TTC549 (cell line): ENCODE results near the gene UBAP2.
"Not testable (repeated sequence)": the region's sequence is repeated elsewhere in the genome, so short reads cannot be mapped to it uniquely, and the experiment has no call there.

Experiments
- FAIRE-seq: peaks from 2 replicates; lab custom pipeline; 2012; peaks lifted over from hg19 to GRCh38; lab: Jason Lieb, UNC

The UBAP2 gene

DNA sequence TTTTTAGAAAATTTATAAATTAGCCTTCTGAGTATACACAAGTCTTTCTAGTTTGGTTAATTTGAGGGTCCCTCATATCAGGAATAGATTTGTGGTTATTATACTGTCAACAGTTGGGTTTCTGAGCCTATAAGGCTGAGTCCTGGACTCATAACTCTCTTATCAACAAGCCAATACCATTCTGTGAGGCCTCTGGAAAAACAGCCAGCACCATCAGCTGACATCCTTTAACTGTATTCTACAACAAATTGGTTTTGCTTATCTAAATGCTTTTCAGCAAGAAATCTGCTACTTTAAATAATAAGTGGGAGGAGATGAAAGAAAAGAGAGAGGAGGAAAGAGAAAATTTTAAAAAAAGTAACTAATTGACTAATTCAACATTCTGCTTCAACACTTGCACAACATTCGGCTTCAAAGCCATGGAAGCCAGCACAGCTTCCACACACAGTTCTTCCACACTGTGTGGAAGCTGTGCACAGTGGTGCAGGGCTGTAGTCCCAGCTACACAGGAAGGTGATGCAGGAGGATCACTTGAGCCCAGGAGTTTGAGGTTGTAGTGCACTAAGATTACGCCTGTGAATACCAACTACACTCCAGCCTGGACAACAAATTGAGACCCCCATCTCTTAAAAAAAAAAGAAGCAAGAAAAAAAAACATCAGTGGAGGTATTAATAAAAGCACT, 84.5 kb downstream of the UBAP2 start:
- FAIRE-seq: no peak

DNA sequence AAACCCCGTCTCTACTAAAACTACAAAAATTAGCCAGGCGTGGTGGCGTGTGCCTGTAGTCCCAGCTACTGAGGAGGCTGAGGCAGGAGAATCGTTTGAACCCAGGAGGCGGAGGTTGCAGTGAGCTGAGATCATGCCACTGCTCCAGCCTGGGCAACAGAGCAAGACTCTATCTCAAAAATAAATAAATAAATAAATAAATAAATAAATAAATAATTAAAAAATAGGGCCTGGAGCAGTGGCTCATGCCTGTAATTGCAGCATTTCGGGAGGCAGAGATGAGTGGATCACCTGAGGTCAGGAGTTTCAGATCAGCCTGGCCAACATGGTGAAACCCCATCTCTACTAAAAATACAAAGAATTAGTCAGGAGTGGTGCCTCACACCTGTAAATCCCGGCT, 86.2 kb downstream of the UBAP2 start:
- FAIRE-seq: not testable (repeated sequence)

DNA sequence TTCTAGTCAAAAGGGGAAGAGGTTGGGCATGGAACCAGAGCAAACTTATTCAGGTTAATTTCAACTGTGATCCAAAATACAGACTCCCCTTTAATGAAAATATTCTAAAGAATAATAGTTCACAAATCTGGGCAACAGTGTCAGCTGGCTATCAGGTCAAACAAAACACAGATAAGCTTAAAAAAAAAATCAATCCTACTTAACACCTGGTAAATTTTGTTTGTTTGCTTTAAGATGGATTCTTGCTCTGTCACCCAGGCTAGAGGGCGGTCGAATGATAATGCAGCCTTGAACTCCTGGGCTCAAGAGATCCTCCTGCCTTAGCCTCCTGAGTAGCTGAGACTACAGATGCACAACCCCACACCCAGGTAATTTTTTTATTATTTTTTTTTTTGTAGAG, 89.0 kb downstream of the UBAP2 start:
- no peak for FAIRE-seq

DNA sequence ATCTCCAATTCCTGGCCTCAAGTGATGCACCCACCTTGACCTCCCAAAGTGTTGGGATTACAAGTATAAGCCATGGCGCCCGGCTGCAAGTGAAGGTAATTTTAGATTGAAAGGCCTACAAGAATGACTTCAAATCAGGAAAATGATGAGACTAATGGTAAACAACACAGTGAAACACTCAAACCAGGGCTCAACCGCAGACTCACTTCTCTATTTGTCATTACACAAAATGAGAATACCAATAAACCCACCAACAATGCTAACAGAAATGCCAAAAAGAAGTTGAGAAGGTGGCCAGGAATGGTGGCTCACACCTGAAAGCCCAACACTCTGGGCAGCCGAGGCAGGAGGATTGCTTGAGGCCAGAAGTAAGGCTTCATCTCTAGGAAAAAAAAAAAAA, 92.1 kb downstream of the UBAP2 start:
- no peak for FAIRE-seq

DNA sequence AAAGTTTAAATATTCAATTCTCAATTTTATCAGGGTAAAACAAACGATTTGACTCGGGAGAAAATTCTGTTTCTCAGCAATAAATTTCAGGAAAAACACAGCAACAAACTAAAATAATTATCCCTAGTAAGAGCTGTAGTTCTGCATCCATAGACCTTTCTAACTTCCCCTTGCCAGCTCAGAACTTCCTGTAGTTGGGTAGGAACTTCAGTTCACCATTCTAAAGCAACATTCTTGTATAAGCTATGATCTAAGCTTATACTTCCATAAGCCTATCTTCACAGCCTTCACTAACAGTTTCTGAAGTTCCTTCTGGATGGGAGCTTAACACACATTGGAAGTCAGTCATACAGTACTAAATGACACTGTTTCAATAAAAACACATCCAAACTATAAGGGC, 96.6 kb downstream of the UBAP2 start:
- FAIRE-seq: no peak

DNA sequence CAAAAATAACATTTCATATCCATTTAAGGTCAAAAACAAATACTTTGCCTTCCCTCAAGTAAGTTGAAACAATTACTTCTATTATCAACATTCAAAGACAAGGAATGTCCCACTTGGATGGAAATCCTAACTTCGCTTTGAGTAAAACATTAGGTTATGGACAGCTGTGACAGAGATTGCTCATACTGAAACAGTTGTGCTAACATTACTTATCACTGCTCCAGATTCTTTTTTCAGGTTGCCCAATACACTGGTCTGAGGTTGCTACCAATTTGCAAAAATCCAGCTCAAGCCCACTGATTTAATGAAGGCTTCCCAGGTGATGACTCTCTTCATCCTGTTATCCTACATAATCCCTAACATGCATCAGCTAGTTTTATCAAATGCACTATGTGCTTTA, 98.3 kb downstream of the UBAP2 start:
- no peak for FAIRE-seq

DNA sequence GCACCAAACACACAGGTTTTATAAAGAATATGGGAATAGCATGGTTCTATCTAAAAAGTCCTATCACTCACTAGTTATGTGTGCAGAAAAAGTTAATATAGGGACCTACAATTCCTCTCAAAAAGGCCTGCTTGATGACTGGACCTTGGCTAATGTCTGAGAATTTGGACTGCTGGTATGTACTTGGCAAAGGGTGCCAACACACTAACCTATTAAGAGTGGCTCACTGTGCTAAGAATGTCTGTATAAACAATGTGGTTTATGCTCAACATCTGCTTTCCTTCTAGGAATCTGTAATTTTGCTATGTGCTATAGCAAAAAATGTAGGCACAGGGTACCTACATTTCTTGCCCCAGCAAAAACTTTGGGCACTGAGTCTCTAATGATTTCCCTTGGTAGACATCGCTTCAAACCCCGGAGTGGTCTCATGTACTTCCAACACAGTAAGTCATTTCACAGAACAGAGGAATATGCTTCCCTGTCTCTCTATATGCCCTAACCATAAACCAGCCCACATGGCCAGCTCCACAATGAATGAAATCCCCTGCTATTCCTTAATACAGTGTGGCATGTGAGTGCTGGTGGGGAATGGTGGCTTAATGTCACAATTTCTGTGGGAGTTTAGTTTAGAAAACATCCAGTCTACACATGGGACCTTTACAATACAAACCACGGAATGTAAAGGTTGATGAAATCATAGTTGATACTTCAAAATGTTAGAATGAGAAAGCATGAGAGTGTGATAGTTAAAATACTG, 101.7 kb downstream of the UBAP2 start:
- FAIRE-seq: no peak

DNA sequence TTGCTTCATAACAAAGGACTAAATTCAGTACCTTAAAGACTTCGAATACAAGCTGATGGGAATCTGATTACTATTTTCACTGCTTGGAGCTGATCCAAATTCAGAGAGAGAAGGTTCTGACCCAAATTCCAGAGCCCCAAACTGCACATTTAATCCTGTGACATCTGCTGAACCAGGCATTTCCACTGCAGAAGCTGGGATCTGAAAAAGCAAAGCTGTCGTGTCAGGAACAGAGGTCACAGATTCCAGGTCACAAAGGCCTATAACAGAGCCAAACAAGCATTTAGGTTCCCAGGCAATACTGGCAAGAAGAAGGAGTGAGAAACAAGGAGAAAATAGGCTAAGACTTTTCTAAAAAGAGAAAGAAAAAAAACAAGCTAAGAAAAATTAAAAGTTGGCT, 105.3 kb downstream of the UBAP2 start:
- no peak for FAIRE-seq

DNA sequence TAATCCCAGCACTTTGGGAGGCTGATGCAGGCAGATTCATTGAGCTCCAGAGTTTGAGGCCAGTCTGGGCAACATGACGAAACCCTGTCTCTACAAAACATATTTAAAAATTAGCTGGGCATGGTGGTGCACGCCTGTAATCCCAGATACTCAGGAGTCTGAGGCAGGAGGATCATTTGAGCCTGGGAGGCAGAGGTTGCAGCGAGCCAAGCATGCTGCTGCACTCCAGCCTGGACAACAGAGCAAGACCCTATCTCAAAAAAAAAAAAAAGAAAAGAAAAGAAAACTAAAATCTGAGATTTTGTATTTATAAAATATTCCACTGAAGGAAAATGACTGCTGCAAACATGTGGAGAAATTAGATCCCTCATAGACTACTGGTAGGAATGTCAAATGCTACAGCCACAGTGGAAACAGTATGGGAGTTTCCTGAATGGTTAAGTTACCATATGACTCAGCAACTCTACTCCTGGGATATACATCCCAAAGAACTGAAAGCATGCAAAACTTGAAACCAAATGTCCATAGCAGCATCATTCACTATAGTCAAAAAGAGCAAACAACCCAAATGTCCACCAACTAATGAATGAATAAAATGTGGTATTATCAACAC, 106.1 kb downstream of the UBAP2 start:
- no peak for FAIRE-seq

DNA sequence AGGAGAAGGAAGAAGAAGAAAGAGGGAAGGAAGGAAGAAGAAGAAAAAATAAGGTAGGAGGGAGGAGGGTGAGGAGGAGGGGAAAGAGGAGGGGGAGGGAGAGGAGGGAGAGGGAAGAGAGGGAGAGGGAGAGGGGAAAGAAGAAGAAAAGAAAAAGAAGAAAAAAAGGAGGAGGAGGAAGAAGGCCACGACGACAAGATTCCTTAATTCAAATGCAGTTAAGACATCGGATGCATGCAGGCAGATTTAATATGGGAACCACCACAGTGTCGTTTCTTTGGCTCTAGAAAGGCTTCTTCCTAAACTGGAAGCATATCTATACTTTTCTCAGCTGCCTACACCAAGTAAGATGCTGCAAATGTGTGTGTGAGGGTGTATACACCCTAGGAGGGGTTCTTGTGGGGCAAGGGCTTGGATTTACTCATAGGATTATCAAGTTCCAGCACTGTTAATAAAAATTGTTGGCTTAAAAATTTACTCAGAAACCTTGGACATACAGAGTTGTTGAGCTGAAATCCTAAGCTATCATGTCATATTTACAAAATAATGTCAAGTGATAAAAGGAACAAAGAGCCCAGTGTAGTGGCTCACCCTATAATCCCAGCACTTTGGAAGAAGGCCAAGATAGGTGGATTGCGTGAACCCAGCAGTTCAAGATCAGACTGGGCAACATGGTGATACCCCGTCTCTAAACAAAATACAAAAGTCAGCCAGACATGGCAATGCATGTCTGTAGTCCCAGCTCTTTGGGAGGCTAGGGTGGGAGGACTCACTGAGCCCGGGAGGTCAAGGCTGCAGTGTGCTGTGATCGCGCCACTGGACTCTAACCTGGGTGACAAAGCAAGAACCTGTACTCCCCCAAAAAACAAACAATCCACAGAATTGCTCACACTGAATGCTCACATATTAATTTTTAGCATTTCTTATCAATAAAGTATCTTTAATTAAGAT, 108.5 kb downstream of the UBAP2 start:
- FAIRE-seq: no peak

DNA sequence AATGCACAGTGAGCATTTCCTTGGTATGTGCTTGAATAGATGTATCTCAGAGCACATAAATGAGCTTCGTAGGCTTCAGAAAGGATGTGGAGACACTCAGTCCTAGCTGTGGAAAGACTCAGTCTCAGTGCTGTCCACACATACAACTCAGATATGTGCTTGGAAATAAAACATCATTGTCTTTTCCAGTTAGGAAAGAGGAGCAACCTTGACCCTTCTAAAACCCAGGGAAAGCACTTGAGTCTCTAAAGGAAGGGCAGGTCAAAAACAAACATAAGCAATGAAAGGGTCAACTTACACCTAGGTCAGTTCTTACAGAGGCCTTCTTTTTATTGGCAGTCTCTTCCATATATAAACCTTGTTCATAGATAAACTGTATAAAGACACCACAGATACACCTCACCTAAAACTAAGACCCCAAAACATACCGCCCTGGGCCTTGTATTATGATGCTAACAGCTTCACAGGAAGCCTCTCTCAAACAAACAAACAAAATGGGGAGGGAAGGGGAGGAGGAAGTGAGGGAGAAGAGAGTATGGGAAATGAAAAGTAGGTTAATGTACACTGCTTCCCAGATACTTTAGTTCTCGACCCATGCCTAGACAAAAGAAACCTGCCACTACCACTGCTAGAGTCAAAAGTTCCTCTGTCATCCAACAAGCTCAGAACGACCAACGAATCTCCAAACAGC, 114.4 kb downstream of the UBAP2 start:
- no peak for FAIRE-seq

DNA sequence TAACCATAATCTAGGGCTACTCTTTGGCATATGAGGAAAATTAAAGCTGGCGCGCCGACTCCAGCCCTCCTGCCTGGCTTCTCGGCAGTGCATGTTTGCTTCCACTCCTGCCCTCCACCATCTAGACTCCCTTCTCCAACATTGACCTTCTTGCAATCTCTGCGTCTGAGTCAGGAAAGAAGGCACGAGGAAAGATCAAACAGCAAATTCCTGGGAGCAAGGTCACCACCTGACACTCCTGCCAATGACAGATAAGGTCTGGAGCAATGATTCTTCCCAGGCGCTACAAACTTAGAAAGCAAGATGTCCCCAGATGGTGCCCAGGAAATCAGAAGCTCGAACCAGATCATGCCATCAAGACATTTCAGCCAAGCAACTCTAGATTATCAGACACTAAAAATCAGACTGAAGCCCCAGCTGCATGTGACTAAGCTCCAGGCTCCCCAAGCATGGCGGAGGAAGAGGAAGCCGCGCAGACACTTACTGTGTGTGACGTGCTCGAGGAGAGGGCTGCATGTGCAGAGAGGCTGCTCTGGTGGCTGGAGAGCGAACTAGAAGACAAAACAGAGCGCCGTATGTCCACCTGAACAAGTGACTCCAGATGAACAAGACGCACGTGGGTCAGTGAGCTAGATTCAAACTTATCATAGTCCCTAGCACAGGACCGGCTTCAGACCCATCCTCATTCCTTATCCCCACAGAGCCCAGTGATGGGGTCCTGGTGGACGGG, 116.4 kb downstream of the UBAP2 start:
- FAIRE-seq: no peak

DNA sequence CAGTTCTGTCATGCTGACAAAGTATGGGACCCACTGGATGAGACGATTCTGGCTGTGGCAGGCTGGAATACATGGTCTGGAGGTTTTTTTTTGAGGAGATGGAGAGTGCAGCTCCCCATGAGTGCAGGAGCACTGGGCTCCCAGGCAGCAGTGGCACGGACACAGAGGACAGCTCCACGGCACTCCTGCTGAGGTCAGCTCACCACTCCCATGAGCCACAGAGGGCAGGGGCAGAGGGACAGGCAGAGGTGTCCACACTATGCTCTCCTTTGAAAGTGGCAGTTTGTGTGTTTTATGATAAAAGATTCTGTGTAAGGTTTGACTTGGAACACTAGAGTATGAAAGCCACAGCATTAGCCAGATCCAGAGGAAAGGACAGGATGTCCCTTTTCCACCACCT, 117.4 kb downstream of the UBAP2 start:
- no peak for FAIRE-seq

DNA sequence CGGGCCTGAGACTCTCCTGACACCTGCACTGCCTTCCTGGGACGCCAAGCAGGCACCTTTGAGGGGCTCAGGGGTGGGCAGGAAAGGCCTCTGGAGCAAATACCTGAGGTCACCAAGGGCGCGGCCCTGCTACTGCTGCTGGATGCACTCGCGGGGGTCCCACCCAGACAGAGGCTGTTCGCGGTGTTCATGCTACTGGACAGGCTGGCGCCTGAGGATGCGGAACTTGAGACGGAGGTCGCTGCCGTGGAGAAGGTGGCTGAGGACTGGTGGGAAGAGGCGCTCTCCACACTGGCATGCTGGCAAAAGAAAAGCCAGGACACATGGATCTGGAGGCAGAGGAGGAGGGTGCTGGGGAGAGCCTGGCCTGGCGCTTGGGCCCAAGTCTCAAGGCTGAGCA, 121.0 kb downstream of the UBAP2 start:
- FAIRE-seq: no peak

DNA sequence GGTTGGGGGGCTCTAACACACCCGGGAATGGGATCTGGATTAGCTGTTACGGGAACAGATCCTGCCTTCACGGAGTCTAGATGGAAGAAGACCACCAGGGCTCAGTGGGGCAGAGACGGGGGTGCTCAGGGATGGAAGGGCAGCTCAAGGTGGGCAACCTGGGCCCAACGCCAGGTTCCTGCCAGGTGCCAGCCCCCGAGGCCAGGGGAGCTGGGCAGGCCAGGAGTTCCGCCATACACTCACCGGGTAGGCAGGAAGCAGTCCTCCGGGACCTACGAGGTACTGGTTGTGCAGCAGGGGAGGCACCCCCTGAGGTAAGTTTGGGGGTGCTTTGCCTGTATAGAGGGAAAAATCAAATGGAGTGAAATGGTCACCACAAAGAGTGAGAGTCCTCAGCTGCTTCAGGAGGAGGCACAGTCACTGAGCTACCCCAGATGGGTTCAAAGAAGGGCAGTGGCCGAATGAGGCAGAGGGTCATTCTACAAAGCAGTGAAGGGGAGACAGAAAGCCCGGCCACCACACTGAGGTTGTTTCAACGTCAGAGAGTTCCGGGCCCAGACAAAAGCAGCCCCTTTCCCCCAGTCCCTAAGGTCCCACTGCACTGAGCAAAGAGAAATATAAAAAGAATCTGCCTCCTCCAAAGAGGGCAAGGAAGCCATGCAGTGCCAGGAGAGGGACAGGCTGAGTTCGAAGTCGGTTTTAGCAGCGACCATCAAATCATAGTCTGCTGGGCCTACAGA, 121.8 kb downstream of the UBAP2 start:
- no peak for FAIRE-seq

DNA sequence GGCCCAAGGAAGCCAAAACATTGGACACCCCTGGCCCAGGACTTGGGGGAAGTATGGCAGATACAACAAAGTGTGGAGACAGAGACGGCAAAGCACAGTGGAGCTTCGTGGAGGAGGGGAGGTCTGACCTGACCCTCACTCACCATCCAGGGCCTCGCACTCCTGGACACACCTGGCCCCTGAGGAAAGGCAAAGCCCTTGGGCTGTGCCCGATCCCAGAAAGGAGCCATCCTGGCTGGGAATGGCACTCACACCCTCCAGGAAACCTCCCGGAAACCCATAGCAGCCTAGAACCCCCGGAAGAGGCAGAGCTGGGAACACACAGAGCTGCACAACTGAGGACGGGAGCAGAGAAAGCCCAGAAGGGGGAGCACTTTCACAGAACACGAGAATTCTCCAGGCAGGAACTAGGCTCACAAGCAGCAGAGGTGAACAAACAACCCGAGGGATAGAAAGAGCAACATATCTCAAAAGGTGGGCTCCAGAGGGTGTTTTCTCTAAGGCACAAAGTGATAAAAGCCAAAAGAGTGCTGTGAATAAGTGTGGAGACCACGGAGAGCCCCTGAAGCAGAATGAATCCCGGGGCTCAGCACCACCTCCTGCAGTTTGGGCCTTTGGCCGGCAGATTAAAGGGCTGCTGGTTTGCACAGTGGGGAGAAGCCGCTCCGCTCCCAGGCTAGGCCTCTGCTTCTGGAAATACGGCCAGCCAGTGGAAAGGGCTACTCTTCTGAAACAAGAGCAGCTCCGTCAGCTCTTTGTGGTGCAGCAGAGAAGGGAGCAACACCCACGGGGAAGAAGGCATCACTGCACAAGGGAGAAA, 123.5 kb downstream of the UBAP2 start:
- FAIRE-seq: no peak

DNA sequence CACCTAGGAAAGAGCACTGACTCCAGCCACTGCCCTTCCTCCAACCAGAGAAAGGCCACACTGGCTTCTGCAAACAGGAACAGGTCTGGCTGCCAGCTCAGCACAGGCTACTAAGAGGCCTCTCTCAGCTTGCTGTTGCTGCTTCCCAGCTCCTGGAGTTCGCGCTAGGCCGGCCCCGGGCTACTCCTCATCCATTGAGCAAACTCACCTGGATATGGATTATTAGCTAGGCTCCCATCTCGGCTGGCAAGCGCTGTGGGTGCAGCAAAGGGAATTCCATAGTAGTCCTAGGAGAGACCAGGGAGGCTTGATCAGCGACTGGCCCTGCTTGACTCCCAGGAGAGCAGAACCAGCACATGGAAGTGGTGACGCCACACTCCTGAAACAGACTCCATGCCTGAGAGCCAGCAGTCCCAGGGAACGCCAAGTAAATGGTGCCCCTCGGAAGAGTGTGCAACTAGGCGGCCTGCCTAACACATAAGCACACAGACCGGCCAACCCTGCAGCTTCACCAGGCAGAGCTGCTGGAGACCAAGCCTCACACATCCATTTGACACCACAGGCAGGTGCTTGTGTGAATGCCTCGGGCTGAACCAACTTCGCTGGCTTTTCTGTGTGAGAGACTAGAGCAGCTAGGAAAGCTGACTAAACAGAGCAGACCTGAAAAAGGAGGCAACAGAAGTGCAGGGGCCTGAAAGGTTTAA, 124.5 kb downstream of the UBAP2 start:
- no peak for FAIRE-seq

DNA sequence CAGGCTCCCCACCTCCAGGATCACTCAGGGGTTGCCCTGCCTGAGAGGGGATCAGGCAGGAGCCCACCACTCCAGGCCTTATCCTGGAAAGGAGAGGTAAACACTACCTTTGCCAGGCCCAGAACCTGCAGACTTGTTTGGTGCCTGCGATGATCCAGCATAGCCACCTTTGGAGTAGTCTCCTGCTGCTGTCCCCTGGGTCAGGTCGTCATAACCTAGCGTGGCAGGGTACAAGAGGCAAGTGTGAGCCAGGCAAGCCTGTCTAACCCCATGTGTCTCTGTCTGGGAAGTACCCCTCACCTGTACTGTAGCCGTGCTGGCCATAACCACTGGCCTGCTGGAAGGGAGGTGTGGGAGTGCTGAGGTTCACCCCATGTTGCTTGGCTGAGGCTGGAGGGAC, 125.6 kb downstream of the UBAP2 start:
- FAIRE-seq: no peak
